Muscle of arm (tissue), 12 donors: ENCODE measurements around the gene HS3ST2. TPM values are rescaled to one million over a fixed set of nuclear protein-coding genes. Genes with fewer than 3 reads are reported as not detected.
"Not testable (repeated sequence)": the region's sequence is repeated elsewhere in the genome, so short reads cannot be mapped to it uniquely, and the experiment has no call there.

Experiments
- DNase-seq: peaks from one replicate; pipeline ENCODE4 v3.0.0-alpha.2; 2013
- polyA plus RNA-seq, 12 donors: library from polyadenylated mRNA; unstranded; fragments of 120-200 nt; gene quantifications; one replicate each; pipeline ENCODE4 v1.2.1, GENCODE V29; 2013; ENCODE audit not compliant: insufficient read length in 12 of 12

HS3ST2 gene
- polyA plus RNA-seq, 12 donors: 0.12 to 0.40 (median 0.22) TPM; not detected in 8

DNA sequence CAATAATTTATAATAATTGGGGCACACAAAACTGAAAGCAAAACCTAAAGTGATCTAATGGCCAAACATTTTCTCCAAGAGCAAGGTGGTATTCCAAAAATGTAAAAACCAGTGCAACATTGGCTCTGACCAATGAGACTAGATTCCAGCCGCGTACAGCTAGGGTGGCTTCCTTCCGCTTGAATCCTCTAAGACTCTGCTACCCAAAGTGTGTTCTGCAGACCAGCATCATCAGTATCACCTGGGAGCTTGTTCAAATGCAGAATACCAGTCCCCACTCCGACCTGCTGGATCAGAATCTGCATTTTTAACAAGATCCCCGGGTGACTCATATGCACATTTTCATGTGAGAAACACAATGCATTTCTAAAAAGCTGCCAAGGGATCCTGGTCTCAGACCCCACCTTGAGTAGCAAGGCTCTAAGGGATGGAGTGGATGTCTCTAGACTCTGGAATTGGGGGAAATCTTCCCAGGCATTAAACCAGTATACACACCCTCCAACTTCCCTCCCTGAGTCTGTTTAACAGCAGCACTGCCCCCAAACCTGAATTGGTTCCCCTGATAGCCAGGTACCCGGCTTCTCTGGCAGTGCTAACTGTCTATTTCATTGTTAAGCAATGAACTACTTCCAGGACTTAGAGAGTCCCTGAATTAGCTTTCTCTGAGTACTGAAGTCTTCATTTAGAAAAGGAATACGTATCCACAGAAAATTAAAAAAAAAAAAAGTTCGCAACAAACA lies 118.2 kb downstream of the HS3ST2 start:
- DNase-seq: no peak

DNA sequence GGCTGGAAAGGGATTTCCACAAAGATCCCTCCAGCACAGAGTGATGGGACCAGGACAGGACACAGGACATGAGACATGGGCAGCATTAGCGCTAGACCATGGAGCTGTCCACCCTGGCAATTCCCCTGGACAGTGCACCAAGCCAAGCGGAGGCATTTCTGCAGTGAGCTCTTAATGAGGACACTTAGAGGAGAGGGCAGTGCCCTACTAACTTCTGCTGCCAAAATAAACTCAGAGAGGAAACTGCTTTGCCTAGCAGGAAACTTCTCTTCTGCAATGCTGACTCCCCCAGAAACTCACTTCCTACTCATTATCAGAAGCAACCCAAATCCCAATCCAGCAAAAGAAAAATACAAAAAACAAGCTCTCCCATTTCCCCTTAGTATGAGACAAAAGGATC lies 119.2 kb downstream of the HS3ST2 start:
- DNase-seq: no peak

DNA sequence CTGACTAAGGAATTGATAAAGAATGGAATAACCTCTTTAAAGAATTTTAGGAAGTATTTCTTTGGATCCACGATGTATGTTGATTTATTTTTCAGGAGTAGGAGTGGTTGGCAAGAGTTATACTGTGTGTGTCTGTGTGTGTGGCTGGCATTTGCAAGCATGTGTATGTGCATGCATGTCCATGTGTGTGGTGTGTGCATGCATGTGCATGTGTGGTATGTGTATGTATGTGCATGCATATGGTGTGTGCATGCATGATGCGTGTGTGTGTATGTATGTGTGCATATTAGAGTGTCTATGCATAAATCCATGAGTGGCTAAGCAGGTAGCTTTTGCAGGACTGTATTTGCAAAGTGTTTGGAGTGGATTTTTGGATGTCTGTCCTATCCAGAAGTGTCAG lies 120.8 kb downstream of the HS3ST2 start:
- no peak for DNase-seq

DNA sequence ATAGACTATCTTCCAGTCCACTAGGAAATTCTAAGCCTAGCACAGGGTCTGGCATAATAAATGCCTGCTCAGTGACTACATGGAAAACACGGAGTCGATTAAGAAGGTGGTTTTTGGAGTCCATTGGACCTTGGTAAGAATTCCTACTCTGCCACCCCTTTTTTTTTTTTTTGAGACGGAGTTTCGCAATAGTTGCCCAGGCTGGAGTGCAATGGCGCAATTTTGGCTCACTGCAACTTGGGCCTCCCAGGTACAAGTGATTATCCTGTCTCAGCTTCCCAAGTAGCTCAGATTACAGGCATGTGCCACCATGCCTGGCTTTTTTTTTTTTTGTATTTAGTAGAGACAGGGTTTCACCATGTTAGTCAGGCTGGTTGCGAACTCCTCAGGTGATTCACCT lies 123.2 kb downstream of the HS3ST2 start:
- no peak for DNase-seq

DNA sequence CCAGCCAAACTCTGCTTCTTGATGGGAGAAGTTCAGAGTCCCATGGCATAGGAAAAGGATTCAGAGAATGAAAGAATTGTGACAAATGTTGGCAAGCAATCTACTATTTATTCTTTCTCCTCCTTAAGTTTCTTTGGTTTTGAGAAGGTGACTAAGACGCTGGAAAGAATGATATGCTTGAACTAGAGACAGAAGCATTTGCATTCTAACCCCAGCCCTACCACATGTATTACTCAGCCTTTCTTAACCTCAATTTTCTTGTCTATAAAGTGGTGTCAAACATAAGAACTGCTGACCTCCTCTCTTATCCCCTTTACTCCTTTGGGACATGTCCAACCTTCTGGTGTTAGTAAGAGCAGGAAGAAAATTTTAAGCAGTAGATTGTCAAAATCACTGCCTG lies 124.7 kb downstream of the HS3ST2 start:
- DNase-seq: no peak

DNA sequence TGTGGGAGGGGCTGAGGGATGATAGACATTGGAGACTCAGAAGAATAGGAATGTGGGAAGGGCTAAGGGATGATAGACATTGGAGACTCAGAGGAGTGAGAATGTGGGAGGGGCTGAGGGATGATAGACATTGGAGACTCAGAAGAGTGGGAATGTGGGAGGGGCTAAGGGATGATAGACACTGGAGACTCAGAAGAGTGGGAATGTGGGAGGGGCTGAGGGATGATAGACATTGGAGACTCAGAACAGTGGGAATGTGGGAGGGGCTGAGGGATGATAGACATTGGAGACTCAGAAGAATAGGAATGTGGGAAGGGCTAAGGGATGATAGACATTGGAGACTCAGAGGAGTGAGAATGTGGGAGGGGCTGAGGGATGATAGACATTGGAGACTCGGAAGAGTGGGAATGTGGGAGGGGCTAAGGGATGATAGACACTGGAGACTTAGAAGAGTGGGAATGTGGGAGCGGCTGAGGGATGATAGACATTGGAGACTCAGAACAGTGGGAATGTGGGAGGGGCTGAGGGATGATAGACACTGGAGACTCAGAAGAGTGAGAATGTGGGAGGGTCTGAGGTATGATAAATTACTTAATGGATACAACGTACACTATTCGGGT lies 125.9 kb downstream of the HS3ST2 start:
- DNase-seq: not testable (repeated sequence)

DNA sequence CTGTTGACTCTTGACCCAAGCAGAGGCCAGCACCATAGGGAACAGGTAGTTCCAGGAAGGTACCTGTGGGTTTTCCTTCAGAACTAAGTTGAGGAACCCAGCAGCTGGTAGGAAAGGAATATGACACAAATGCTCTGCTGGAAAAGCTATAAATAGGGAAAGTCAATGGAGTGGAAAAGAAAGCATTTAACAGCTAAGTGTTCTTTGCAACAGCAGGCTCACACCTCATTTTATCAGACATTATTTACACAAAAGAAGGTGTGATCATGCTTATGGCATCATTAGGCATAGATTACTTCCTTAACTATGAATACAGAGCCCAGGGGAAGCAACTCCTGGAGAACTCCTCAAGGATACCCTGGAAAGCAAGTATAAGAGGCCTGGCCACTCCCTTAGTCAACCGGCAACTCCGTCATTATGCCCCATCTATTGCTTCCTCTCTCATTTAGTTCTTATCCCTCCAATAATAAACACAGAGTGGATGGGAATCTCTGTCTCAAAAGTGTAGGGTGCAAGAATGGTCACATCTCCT lies 128.1 kb downstream of the HS3ST2 start:
- DNase-seq: no peak

DNA sequence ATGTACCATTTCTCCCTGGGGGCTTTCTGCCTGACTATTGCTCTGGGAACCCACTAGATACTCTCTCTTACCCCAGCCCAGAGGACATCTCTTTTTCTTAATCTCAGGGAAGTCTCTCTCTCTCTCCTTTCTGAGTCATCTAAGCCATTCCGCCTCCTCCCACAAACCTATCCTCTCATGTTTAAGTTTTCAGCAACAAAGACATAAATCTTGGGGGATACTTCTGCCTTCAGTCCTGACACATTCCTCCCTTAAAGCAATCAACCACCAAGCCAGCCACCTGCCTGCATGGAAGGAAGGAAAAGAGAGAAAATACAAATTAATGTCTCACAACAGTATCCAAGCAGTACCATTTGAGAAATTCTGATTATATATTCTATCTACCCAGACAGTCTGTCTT lies 128.8 kb downstream of the HS3ST2 start:
- DNase-seq: no peak

DNA sequence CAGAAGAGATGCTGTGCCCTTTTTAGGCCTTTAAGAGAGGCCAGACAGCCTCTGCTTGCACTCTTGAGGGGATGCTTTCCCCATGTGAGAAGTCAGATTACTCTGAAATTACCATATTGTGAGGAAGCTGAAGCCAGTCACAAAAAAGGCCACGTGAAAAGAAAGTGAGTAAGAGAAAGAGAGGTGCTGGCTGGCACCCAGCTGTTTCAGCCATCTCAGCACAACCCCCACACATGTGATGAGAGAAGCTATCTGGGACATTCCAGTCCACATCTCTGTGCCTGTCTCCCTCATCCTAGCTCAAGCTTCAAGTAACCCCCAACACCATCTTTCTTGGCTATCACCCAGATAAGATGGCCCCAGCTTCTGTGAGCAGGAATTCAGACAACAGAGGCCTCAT lies 131.4 kb downstream of the HS3ST2 start:
- DNase-seq: no peak

DNA sequence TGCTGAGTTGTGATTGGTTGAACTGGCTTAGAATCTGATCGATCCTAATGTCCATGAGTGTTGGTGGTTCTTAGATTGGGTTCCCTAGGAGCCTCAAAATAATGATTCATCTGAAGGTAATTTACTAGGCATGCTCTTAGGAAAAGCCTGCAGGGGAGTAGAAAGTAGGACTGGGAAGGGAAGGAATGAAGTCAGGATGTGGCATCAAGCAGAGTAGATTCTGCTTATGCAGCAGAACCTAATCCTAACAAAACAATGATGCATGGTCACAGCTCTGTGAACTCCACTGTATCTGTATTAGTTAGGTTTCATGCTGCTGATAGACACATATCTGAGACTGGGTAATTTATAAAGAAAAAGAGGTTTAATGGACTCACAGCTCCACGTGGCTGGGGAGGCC lies 132.5 kb downstream of the HS3ST2 start:
- no peak for DNase-seq

DNA sequence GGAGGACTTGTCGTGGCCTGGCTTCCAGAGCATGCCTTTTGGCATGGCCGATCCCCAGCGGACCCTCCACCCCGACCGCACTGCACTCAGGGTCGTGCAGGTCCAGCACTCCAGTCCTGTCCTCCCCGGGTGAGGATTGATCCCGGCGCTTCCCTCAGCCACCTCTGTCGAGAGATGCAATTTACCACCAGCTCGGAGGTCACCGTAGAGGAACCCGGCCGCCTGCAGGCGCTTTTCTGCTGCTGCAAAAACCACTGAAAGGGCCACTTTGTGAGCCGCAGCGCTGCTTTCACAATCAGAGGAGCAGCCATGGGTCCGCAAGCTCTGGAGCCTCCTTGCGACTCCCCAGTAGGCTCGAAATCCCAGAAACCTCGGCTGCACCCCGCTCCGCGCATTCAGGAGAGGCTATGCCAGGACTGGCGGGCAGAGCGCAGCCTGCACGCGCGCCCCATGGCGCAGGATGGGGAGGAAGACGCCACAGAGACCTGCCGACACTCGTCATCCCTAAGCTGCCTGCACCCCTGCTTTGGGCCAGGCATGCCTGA lies 134.2 kb downstream of the HS3ST2 start:
- DNase-seq: no peak

DNA sequence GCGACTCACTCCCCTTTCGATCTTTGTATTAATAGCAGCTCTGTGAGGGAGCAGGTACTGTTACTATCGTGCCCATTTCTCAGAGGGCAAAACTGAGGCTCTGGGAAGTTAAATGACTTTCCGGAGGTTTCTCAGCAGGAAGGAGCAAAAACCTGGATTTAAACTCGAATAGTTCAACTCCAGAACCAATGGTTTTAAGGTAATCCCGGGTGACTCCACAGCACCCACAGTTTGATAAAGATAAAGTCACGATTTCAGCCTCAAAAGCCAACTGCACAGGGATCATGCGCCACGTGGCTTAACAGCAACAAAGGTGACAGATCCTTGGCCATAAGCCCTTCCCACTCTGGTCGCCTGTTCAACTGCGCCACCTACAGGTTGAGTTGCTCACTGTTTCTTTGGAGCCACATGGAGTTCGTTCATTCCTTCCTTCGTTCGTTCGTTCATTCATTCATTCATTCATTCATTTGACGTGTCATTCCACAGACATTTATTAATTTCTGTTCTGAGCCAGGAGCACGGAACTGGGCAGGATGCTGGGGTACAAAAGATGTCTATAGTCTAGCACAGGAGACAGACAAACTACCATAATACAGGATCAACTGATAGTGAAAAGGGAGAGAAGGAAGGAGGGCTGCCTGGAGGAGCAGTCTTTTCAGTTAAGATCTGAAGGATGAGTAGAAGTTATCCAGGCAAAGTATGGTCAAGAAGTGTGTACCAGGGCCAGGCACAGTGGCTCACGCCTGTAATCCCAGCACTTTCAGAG lies 134.8 kb downstream of the HS3ST2 start:
- DNase-seq: peak; percentile 27

DNA sequence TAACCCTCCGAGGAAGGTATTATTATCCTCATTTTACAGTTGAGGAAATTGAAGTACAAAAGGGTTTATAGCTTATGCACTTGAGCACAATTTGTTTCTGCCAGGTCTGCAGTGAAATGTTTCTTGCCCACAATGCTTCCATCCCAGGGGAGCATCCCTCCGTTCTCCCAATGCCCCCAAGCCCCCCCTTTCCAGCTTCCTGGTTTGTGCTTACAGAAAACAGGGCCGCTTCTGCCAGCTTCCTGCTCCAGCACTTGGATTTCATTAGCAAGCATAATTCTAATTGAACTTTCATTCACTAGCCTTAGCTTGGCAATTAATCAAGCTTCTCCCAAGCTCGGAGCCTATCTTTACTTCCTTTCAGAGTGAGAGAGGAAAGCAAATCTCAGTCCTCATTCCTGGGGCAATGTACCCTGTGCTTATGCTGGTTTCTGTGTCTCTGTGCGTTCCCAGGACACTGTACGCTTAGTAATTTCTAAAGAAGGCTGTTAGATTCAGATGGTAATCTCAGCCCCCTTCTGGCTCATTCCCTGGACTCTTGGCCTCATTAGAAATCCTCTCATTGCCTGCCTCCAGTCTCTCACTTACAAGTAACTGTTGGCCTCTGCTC lies 141.6 kb downstream of the HS3ST2 start:
- DNase-seq: no peak

DNA sequence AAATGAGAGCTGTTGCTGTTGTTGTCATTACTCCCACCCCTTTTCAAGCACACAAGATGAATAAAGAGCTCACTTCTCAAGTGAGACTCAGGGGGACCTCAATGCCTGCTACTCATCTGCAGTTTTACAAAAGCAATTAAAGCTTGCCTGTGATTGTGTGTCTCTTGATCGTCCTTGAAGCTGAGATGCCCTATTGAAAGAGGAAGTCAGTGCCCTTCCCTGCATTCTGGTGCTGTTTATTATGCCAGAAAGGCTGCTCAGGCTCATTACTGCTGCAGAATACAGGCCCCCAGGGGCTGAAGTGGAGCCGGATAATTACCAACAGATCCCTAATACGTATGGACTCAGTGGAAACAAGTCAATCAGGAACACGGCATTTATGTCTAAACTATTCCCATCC lies 147.2 kb downstream of the HS3ST2 start:
- DNase-seq: no peak

DNA sequence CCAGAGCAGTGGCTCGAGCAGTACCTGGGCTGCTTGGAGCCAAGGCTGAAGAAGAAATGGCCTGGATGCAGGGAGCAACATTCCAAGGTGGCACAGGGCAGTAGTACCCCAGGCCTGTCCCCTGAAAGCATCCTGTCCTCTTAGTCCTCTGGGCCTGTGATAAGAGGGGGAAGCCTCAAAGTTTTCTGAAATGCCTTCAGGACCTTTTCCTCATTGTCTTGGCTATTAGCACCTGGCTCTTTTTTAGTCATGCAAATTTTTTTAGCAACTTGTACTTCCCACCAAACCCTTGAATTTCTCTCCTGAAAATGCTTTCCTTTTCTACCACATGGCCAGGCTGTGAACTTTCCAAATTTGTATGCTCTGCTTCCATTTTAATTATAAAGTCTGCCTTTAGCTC lies 148.9 kb downstream of the HS3ST2 start:
- no peak for DNase-seq
